Measurements from ENCODE around the gene PLPPR1.

- TF ChIP-seq CTCF (IDR thresholded peaks at IDR 0.05) (no peak), POLR2A (IDR thresholded peaks at IDR 0.05) (no peak)
These were observed 100.1 kb downstream of the PLPPR1 start for GRCh38 chr9:101128623-101129022.
